Measurements from ENCODE around the gene NRDC.

Gene NRDC

DNA sequence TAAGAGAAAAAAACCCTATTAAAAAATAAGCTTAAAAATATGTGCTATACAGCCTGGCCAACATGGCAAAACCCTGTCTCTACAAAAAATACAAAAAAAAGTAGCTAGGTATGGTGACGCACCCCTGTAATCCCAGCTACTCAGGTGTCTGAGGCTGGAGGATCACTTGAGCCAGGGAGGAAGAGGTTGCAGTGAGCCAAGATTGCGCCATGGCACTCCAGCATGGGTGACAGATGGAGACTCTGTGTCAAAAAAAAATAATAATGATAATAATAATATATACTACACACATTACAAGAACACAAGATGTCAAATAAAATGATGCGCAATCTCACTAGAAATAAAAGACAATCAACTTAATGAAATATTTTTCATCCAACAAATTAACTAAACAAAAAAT is 22.9 kb downstream of the NRDC start:
- Histone ChIP-seq H3K4me3 (ENCODE audit: low read length, poor library complexity, severe bottlenecking) (no peak overlapping the region), H3K4me1 (ENCODE audit: insufficient read depth, low read length, poor library complexity, severe bottlenecking) (no peaks in the 10 kb centered on the region), H3K9me3 (ENCODE audit: insufficient read depth, low read depth, low read length) (no peaks in the 10 kb centered on the region), H3K27me3 (ENCODE audit: insufficient read depth, low read length, poor library complexity, severe bottlenecking) (no peaks in the 10 kb centered on the region), H3K4me2 (ENCODE audit: low read depth, low read length, poor library complexity, severe bottlenecking) (no peak overlapping the region), H3F3A (ENCODE audit: low read depth) (no peaks in the 10 kb centered on the region), H3K9ac (ENCODE audit: low read depth, low read length, poor library complexity, severe bottlenecking) (no peak overlapping the region), H3K79me2 (ENCODE audit: insufficient read depth, low read length) (no peaks in the 10 kb centered on the region), H4K20me1 (ENCODE audit: insufficient read depth, low read length, poor library complexity, severe bottlenecking) (no peaks in the 10 kb centered on the region), H2AFZ (ENCODE audit: low read length) (no peak overlapping the region), H3K9me2 (replicated peaks; ENCODE audit: low read depth, low read length) (no peaks in the 10 kb centered on the region), H3K36me3 (ENCODE audit: insufficient read depth, low read length) (no peaks in the 10 kb centered on the region)
- TF ChIP-seq, protein P1, sequence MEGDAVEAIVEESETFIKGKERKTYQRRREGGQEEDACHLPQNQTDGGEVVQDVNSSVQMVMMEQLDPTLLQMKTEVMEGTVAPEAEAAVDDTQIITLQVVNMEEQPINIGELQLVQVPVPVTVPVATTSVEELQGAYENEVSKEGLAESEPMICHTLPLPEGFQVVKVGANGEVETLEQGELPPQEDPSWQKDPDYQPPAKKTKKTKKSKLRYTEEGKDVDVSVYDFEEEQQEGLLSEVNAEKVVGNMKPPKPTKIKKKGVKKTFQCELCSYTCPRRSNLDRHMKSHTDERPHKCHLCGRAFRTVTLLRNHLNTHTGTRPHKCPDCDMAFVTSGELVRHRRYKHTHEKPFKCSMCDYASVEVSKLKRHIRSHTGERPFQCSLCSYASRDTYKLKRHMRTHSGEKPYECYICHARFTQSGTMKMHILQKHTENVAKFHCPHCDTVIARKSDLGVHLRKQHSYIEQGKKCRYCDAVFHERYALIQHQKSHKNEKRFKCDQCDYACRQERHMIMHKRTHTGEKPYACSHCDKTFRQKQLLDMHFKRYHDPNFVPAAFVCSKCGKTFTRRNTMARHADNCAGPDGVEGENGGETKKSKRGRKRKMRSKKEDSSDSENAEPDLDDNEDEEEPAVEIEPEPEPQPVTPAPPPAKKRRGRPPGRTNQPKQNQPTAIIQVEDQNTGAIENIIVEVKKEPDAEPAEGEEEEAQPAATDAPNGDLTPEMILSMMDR (conservative IDR thresholded peaks at IDR 0.05; ENCODE audit: low read length), result no peak
- no peak for TF ChIP-seq EZH2phosphoT487 (IDR thresholded peaks at IDR 0.05; ENCODE audit: borderline replicate concordance)

DNA sequence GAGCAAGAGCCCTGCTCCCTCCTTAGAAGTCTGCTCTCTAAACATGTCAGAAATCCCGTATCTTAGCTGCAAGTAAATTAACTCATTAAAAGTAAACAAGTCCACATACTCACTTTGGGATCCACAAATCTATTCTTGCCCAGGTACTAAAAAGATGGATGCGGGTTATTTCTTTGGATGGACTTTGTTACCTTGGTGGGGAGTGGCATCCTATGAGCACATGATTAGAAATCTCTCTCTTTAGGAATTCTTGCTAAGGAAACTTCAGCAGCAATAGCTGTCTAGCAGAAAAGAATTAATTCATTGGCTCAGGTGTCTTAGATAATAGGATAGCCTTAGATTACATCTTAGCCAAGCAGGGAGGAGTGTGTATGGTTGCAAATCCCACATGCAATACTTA is 25.2 kb downstream of the NRDC start:
- Histone ChIP-seq H3K79me2 (ENCODE audit: insufficient read depth, low read length) (no peaks in the 10 kb centered on the region), H2AFZ (ENCODE audit: low read length) (no peak overlapping the region), H3K4me3 (ENCODE audit: low read length, poor library complexity, severe bottlenecking) (no peak overlapping the region), H3F3A (ENCODE audit: low read depth) (no peaks in the 10 kb centered on the region), H4K20me1 (ENCODE audit: insufficient read depth, low read length, poor library complexity, severe bottlenecking) (no peaks in the 10 kb centered on the region), H3K4me2 (ENCODE audit: low read depth, low read length, poor library complexity, severe bottlenecking) (no peak overlapping the region), H3K9me3 (ENCODE audit: insufficient read depth, low read depth, low read length) (no peaks in the 10 kb centered on the region), H3K36me3 (ENCODE audit: insufficient read depth, low read length) (no peaks in the 10 kb centered on the region), H3K9me2 (replicated peaks; ENCODE audit: low read depth, low read length) (no peaks in the 10 kb centered on the region), H3K4me1 (ENCODE audit: insufficient read depth, low read length, poor library complexity, severe bottlenecking) (no peaks in the 10 kb centered on the region), H3K9ac (ENCODE audit: low read depth, low read length, poor library complexity, severe bottlenecking) (no peak overlapping the region), H3K27me3 (ENCODE audit: insufficient read depth, low read length, poor library complexity, severe bottlenecking) (no peaks in the 10 kb centered on the region)
- no peak for TF ChIP-seq EZH2phosphoT487 (IDR thresholded peaks at IDR 0.05; ENCODE audit: borderline replicate concordance)
- TF ChIP-seq, protein P1 (conservative IDR thresholded peaks at IDR 0.05; ENCODE audit: low read length), result no peak

DNA sequence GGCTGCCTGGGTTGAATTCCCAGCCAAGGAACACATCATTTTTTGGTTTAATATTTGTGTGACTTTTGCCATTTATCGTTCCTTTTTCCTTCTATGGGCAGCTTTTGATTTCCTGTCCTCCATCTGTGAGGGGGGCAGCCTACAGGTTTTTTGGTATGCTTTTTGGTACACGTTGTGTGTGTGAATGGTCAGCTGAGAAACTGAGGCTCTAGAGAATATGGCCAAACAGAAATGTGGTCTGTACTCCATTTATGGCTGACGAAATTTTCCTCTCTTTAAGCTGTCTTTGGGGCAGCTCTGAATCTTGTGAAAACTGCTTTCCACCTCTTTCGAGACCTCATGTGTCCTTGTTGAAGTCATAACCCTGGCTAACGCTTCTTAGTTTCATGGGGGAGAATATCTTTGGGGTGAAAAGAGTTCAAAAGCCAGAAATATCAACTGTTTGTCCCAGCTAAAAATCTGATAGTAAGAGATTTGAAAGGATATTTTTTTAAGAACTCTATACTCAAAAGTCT is 26.6 kb downstream of the NRDC start:
- TF ChIP-seq EZH2phosphoT487 (IDR thresholded peaks at IDR 0.05; ENCODE audit: borderline replicate concordance), result no peak
- TF ChIP-seq, protein P1 (conservative IDR thresholded peaks at IDR 0.05; ENCODE audit: low read length), result no peak
- Histone ChIP-seq H3K4me3 (ENCODE audit: low read length, poor library complexity, severe bottlenecking) (no peak overlapping the region), H3K36me3 (ENCODE audit: insufficient read depth, low read length) (no peaks in the 10 kb centered on the region), H3K27me3 (ENCODE audit: insufficient read depth, low read length, poor library complexity, severe bottlenecking) (no peaks in the 10 kb centered on the region), H3K9me3 (ENCODE audit: insufficient read depth, low read depth, low read length) (no peaks in the 10 kb centered on the region), H3F3A (ENCODE audit: low read depth) (no peaks in the 10 kb centered on the region), H4K20me1 (ENCODE audit: insufficient read depth, low read length, poor library complexity, severe bottlenecking) (no peaks in the 10 kb centered on the region), H3K4me2 (ENCODE audit: low read depth, low read length, poor library complexity, severe bottlenecking) (no peak overlapping the region), H2AFZ (ENCODE audit: low read length) (no peak overlapping the region), H3K9me2 (replicated peaks; ENCODE audit: low read depth, low read length) (no peaks in the 10 kb centered on the region), H3K4me1 (ENCODE audit: insufficient read depth, low read length, poor library complexity, severe bottlenecking) (no peaks in the 10 kb centered on the region), H3K9ac (ENCODE audit: low read depth, low read length, poor library complexity, severe bottlenecking) (no peak overlapping the region), H3K79me2 (ENCODE audit: insufficient read depth, low read length) (no peaks in the 10 kb centered on the region)
